ENCODE results near the gene PRKCI. TPM values are rescaled to one million over a fixed set of nuclear protein-coding genes. Genes with fewer than 3 reads are reported as not detected.

PRKCI gene
- total and polyA plus RNA-seq, 2 of the 4 experiments (the other 2 are of a cell fraction), result 28.7 to 53.4 TPM

GRCh38 chr3:170274641-170275040 lies 52.4 kb downstream of the PRKCI start:
- no TSS peak for BruUV-seq (replicated peaks)
- CTCF ChIA-PET, result interaction anchor here (0.8 kb wide), 2 partner anchors 10 to 27 kb away, joined by 3 to 6 read pairs; no protein-coding TSS in a partner anchor

More at GRCh38 chr3:170274641-170275040, 52.4 kb downstream of the PRKCI start:
- H3K9ac ChIP-seq (ENCODE audit: low read depth, low read length), result no peak overlapping the region
- H3K4ac ChIP-seq (ENCODE audit: low read depth, low read length), result no peak overlapping the region; the same call in 1 of the 2 replicates
- peak overlapping the region; percentile 11; the same call in 1 of the 2 replicates for H3K18ac ChIP-seq (ENCODE audit: low read depth, low read length)
- dilution Hi-C loops (cut with HindIII; ENCODE audit: low sequenced_read_pairs, unreplicated experiment) (no loop called here), intact Hi-C loops (cut with micrococcal nuclease) (loop anchor here (2.0 to 5.0 kb wide), 3 partner anchors 47 to 412 kb away; partner anchors contain the start of gene PHC3), in situ Hi-C loops (cut with MboI; ENCODE audit: low sequenced_read_pairs) (no loop called here)
- peaks cover 7% of the 10 kb centered on the region for H3K9me1 ChIP-seq (ENCODE audit: insufficient read depth, low read length)
- H3K14ac ChIP-seq (replicated peaks; ENCODE audit: low read depth, low read length), result no peak overlapping the region
- peak overlapping the region; percentile 61 for H2BK5ac ChIP-seq (ENCODE audit: low read depth, low read length, poor library complexity, severe bottlenecking)
- H2BK20ac ChIP-seq (ENCODE audit: low read depth, low read length), result peak overlapping the region; percentile 5; the same call in 1 of the 2 replicates
- no peak overlapping the region; the same call in 1 of the 2 replicates for H3K23ac ChIP-seq (ENCODE audit: low read depth, low read length)
- no peaks in the 10 kb centered on the region for H3K9me3 ChIP-seq (ENCODE audit: control insufficient read depth, insufficient read depth, low read length)
- no peaks in the 10 kb centered on the region for H3K27me3 ChIP-seq (ENCODE audit: control insufficient read depth, insufficient read depth, low read length)
- H2AK5ac ChIP-seq (ENCODE audit: low read depth, low read length), result no peak overlapping the region
- H2AFZ ChIP-seq (replicated peaks; ENCODE audit: low read length, poor library complexity), result no peak overlapping the region
- H3K79me1 ChIP-seq (ENCODE audit: low read depth in 1 of 2, low read length in 2 of 2), result peaks cover 9 to 26% of the 10 kb centered on the region in 2 experiments; a peak in 3 of 4 replicates
- H3K4me2 ChIP-seq (ENCODE audit: low read depth, low read length), result peak overlapping the region; percentile 31; the same call in 1 of the 2 replicates
- no peak overlapping the region for H4K91ac ChIP-seq (ENCODE audit: insufficient read depth, low read depth, low read length)
- TF ChIP-seq CEBPB (IDR thresholded peaks at IDR 0.05; ENCODE audit: low read depth, low read length) (no peak), BHLHE40 (IDR thresholded peaks at IDR 0.05; ENCODE audit: low read depth, low read length) (no peak), MAFK (IDR thresholded peaks at IDR 0.05; ENCODE audit: low read depth, low read length) (no peak)
- 80 to 100% methylated on average over 1 of the region's 2 CpGs for WGBS, 2 experiments (ENCODE audit: extremely low coverage in 2 of 2, insufficient read length in 1 of 2)
- no peak overlapping the region for H3K4me3 ChIP-seq (ENCODE audit: insufficient read depth, low read depth, low read length)
- H2BK15ac ChIP-seq (ENCODE audit: low read depth, low read length), result no peak overlapping the region
- 0 out of 2 replicates have a peak overlapping the region, but pooled peaks have one; percentile 22 for H4K5ac ChIP-seq (ENCODE audit: low read depth, low read length)
- peak overlapping the region; percentile 63; the same call in 1 of the 2 replicates for H3K27ac ChIP-seq (ENCODE audit: insufficient read depth, low read length)
- no peak overlapping the region for H2AK9ac ChIP-seq (replicated peaks; ENCODE audit: low read depth, low read length, poor library complexity)
- H3K56ac ChIP-seq (ENCODE audit: extremely low read depth, insufficient read depth, low read length), result no peak overlapping the region
- DNase-seq, result peak; percentile 66
- peak overlapping the region in 1 of 2 experiments; percentile 41; a peak in 3 of 4 replicates for H4K8ac ChIP-seq (ENCODE audit: low read depth in 2 of 2, low read length in 2 of 2)
- H3K4me1 ChIP-seq (ENCODE audit: control insufficient read depth, insufficient read depth, low read length), result peaks cover 6% of the 10 kb centered on the region
- peaks cover 32% of the 10 kb centered on the region for H3K36me3 ChIP-seq (ENCODE audit: control insufficient read depth, insufficient read depth, low read length)
- POLR2A ChIA-PET (ENCODE audit: unreplicated experiment), result no interaction called here
- H4K20me1 ChIP-seq (ENCODE audit: insufficient read depth, low read length), result no peaks in the 10 kb centered on the region
- H2BK120ac ChIP-seq (ENCODE audit: low read depth, low read length), result peak overlapping the region; percentile 31; the same call in 1 of the 2 replicates
- ATAC-seq (ENCODE audit: low read depth), result peak; percentile 87
